HG03060 (cell line): ENCODE measurements around the gene RPS27A.
A peak's percentile ranks its signal among the peaks of the same experiment; 100 is the strongest.
"Not testable (repeated sequence)": the region's sequence is repeated elsewhere in the genome, so short reads cannot be mapped to it uniquely, and the experiment has no call there.

Source experiments
- ATAC-seq: cut with Tn5 transposase; IDR thresholded peaks from one replicate; pipeline ENCODE4 v1.9.1; 2021; ENCODE audit warnings: low read depth, moderate number of reproducible peaks; ENCODE audit not compliant: unreplicated experiment

RPS27A gene

DNA sequence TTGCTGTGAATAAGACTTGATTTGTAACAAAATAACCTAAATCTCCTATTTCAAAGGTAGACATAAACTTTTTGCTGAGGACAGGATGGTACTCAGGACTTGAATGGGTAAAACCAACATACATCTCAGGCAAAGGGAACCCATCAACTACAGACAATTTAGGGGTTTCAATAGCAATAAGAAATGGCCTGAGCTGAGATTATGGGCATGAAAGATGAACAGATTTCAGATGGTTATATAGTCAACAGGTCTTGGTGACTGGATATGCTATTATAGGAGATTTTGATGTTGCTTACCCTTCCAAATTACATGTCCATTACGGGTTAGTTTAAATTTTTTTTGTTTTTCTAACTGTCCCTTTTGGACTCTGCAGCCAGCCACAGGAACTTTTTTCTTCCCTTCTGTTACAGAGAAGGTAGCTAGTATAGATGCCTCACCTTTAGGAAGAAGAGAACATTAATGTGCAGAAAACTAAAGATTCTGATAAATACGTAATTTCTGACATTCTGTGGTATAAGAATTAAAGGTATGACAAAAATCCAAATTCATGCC is 4.6 kb downstream of the RPS27A start:
- no peak for ATAC-seq

DNA sequence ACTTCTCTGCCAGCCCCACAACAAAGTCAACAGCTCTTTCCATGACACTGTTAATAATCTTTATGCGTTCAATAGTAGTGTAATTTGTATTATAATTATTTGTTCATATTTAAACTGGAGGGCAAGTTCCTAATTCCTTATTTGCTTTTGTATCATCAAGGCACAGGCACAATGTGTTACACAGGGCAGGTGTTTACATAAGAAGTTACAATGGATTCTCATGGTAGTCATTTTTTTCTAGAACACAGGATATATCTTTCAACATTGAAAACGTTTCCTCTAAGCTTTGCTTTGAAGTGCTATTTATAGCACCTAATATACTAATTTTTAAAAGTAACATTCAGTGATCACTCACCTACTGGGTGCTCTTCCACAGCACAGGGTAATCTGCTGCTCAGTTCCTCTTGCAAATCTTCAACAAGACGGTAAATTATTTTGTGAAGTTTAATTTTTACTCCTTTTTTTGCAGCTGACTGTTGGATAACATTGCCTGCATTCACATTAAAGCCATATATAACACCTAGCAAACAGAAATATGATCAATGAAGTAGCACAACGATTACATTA is 7.3 kb downstream of the RPS27A start:
- no peak for ATAC-seq

DNA sequence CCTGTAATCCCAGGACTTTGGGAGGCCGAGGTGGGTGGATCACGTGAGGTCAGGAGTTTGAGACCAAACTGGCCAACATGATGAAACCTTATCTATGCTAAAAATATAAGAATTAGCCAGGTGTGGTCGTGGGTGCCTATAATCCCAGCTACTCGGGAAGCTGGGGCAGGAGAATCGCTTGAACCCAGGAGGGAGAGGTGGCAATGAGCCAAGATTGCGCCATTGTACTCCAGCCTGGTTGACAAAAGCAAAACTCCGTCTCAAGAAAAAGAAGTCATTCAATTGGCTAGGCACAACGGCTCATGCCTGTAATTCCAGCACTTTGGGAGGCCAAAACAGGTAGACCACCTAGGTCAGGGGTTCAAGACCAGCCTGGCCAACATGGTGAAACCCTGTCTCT is 9.1 kb downstream of the RPS27A start:
- ATAC-seq: not testable (repeated sequence)

DNA sequence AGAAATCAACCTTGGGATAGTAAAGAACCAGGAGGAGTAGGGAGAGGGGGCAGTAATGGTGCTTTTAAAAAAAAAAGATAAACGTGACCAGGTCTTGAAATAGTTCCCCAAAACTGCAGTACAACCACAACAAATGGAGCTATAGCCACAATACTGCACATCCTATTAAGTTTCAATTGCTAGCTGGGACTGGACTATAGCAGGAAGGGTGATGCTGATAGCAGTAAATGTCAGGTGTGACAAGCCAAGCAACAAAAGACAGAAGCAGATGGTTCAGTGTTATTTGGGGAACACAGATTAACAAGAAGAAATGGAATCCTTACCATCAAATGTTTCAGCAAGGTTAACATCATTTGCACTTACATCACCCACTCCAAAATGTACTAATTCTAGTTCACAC is 10.1 kb downstream of the RPS27A start:
- no peak for ATAC-seq

DNA sequence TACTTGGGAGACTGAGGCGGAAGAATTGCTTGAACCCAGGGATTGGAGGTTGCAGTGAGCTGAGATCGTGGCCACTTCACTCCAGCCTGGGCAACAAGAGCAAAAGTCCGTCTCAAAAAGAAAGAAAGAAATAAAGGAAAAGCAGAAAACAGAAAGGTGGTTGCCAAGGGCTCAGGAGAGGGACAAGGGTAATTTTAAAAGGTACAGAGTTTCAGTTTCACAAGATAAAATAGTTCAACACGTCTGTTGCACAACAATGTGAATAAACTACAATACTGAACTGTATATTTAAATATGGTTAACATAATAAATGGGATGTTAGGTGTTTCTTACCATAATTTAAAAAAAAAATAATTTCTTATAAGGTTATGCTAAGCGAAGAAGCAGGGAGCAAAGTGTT is 12.9 kb downstream of the RPS27A start:
- no peak for ATAC-seq

DNA sequence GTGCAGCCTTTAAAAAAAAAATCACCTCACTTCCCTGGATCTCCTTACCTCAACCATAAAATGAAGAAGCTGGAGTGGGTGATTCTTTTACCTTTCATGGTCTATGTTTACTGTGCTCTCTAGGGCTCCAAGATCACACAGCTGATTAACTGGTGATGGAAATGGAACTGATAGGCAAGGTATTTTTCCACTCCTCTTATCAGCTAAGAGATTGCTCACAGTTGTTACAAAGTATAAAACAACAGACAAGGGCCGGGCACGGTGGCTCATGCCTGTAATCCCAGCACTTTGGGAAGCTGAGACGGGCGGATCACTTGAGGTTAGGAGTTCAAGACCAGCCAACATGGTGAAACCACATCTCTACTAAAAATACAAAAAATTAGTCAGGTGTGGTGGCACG is 14.5 kb downstream of the RPS27A start:
- ATAC-seq: no peak

DNA sequence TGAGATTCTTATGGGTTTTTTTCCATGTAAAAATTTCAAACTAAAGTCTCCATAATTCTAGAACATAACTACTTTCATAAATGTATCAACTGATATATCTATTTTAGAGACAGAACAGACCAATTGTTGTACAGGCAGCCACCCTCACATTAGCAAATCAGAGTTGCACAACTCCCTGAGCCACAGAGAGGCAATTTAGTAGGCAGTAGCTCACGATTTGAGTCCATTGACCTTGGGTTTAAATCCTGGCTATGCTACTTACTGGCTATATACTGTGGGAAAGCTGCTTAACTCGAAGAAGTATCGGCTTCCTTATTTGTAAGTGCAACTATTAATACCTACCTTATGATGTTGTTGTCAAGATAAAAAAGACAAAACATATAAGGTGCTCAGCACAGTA is 20.3 kb downstream of the RPS27A start:
- no peak for ATAC-seq

DNA sequence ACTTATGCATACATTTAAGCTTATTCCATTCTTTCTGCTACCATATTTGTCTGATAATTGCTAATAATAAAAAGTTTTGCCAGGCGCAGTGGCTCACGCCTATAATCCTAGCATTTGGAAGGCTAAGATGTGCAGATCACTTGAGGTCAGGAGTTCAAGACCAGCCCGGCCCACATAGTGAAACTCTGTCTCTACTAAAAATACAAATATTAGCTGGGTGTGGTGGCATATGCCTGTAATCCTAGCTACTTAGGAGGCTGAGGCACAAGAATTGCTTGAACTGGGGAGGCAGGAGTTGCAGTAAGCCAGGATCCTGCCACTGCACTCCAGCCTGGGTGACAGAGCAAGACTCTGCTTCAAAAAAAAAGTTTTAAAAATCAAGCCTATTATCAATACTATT is 27.1 kb downstream of the RPS27A start:
- ATAC-seq: not testable (repeated sequence)

DNA sequence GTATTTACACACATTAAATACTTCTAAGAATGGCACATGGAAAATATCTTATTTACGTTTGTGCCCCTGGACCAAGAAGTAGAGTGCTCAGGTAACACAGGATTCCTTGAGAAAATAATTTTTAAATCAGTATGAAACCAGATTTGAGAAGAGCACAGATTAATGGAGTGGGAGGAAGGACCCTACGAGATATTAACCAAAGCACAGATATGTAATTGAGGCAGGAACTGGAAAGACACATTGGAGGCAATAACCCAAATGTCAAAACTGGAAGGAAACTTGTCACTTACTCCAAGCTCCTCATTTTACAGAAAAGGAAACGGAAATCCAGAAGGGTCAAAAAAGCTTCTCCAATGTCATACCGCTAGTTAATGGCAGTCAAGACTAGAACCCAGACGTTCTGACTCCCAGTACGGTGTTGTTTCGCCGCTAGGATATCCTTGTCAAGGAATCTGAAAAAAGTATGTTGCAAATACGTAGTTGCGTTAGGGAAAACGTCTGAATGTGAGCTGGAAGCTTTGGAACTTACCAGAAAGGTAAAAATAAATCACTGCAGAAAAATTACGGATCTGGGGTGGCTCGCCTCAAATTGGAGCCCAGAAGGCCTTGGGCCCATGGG is 35.9 kb downstream of the RPS27A start:
- ATAC-seq: no peak

DNA sequence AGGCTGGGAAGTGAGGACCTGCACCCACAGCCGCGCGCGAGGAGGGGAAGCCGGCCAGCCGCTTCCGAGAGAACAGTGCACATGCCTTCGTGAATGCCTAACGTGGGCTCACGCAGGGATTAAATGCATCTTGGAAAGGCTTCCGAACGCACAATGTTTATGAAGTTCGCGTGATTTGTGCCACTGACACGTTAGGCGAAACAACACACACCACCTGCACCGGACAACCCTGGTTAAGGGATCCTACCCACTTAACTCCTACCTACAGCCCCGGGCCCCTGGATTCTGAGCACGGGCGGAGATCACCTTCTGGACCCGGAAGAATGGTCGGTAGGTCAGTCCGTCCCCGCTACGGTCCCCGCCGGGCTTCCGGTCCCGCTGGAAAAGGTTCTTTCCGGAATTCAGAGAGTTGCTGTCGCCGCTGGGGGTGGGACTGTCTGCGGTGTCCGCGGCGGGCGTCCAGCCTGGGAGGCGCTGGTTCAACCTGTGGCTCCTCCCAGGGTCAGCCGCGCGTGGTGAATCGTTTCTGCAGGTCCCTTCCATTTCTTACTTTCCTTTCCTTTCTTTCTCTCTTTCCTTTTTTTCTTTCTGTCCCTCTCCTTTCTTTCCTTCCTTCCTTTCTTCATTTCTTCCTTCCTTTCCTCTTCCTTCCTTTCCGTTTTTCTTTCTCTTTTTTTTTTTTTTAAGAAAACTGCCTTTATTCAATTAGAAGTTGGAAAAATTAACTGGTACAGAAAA is 36.6 kb downstream of the RPS27A start, which contains the start of gene MTIF2:
Gene MTIF2, minus strand, starts transcription at position 325 of the 738 bp plus-strand sequence. CDS start 5,373 bp downstream, outside the sequence.
- ATAC-seq: peak; percentile 93

DNA sequence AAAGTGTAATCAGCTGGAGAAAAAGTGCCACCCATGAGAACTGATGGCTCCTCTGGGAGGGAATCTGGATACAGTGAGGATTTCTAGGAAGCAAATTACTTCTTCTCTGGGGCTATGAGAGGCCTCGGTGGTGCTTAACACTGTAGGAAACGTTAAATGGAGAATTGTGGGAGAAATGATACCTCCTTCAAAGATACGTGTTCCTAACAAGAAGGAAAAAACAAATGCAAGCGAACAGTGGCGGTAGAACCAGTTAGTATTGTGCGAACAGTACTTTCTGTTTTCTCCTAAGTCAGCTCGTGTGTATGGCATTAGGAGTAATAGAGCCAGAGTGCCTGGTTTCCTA is 37.1 kb downstream of the RPS27A start:
- no peak for ATAC-seq

DNA sequence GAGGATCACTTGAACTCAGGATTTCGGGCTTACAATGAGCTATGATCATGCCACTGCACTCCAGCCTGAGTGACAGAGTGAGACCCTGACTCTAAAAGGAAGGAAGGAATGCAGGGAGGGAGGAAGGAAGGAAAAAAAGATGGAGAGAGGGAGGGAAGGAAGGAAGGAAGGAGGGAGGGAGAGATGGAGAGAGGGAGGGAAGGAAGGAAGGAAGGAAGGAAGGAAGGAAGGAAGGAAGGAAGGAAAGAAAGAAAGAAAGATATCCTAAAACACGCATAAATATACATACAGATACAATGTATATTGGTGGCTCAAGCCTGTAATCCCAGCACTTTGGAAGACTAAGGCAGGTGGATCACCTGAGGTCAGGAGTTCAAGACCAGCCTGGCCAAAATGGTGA is 41.9 kb downstream of the RPS27A start:
- not testable (repeated sequence) for ATAC-seq

DNA sequence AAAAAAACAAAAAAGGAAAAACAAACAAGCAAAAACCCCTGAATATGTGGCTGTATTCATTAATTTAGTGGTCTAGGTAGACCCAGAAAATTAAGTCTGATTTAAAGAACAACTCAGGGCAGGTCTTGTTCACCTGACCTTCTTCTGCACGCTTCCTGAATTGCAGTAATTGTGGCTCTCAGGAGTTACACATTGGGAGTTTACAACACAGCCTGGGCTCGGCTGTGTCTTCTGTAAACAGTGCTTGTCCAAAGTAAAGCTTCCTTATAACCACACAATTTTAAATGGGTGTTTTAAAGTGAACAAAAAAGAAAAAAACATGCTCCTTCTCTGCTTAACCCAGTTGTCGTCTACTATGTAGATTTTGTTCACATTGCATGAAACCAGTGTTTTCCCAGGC is 44.8 kb downstream of the RPS27A start:
- no peak for ATAC-seq

DNA sequence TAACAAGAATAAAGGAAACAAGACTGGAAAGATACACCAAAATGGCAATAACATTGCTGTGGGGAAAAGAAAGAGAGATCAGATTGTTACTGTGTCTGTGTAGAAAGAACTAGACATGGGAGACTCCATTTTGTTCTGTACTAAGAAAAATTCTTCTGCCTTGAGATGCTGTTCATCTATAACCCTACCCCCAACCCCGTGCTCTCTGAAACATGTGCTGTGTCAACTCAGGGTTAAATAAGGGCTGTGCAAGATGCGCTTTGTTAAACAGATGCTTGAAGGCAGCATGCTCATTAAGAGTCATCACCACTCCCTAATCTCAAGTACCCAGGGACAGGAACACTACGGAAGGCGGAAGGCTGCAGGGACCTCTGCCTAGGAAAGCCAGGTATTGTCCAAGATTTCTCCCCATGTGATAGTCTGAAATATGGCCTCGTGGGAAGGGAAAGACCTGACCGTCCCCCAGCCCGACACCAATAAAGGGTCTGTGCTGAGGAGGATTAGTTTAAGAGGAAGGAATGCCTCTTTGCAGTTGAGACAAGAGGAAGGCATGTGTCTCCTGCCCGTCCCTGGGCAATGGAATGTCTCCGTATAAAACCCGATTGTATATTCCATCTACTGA is 46.8 kb downstream of the RPS27A start:
- not testable (repeated sequence) for ATAC-seq

DNA sequence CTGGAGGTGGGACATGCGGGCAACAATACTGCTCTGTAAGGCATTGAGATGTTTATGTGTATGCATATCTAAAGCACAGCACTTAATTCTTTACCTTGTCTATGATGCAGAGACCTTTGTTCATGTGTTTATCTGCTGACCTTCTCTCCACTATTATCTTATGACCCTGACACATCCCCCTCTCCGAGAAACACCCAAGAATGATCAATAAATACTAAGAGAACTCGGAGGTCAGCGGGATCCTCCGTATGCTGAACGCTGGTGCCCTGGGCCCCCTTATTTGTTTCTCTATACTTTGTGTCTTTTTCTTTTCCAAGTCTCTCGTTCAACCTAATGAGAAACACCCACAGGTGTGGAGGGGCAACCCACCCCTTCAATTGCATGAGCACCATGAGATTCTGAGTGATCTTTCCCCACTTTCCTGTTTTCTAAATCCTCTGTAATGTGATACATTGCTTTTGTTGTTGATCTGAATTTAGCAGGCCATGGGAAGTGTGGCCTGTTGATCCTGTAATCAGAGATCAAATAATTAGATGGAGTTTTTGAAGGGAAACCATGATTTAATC is 47.5 kb downstream of the RPS27A start:
- not testable (repeated sequence) for ATAC-seq

DNA sequence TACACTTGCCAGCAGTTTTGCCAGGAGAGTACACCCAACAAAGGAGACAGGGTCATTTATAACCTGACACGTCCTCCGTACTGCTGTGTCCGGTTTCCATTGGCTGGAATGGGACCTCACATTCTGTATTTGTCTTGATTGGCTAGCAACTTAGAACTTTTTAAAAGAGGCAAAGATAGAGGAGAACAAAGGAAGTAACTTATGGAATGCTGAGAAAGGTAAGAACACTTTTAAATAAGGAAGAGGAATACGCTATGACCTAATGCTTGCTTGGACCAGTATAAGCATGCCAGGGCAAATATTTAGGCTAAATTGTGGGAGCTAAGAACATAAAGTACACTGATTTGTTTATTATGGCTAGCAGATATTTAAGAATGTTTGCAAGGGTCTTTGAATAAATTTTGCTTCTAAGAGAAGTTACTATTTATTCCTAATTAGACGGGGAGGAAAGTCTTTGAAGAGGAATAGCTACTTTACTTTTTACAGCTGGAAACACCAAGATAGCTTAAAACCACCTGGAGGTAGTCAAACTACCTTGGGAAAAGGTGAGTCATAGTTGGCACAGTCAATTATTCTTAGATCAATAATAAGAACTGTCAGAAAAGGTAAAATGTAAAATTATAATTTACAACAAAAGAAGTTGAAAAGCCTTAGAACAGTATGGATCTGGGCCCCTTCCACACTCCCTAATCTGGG is 48.5 kb downstream of the RPS27A start:
- not testable (repeated sequence) for ATAC-seq

DNA sequence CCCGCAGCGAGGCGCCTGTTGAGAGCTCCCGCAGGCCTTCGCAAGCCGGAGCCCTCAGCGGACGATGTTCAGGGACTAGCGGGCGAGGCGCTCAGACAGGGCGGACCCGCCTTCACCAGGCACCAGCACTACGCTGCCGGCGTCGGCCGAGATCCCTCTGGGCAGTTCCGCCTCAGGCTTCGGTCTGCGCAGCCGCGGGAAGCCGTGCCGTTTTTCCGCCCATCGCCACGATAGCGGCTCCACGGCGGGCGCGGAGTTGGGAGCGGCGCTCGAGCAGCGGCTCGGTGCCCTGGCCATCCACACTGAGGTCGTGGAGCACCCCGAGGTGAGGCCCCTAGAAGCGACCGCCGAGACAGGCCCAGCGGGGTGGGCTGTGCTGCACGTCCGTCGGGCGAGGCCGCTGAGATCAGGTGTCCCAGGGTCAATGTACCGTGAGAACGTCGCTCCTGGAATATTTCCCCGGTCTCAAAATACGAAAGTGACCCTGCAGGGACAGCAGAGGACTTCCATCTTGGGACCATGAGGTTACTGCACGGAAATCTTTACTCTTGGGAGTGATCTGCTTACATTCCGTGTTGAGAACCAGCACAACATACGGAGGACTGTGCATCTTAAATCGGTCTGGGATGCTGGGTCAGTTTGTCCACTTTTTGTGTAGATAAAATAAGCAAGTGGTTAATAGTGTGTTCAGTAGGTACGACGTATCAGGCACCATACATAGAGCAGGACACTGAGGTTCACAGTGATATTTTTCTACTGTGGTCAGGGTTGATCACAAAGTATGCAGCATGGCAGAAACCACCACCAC is 49.8 kb downstream of the RPS27A start:
- peak; percentile 86 for ATAC-seq

DNA sequence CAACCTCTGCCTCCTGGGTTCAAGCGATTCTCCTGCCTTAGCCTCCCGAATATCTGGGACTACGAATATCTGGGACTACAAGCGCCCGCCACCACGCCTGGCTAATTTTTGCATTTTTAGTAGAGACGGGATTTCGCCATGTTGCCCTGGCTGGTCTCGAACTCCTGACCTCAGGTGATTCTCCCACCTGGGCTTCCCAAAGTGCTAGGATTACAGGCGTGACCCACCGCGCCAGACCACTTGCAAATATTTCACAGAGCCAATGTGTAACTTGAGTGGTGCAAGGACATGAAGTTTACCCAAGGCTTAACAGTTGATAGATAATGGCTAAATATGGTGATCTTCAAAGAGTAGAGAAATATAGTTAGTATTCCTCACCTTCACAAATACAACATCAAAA is 50.6 kb downstream of the RPS27A start:
- ATAC-seq: no peak
